OCI-LY1 (cell line): Measurements from ENCODE around the gene IRF4.

Experiments
- EZH2 ChIP-seq: fragments of 200-600 bp; sonication (generic), shearing (Covaris generic); IDR thresholded peaks from 2 replicates; pipeline ENCODE4 v1.8.0; 2017; ENCODE audit warnings: borderline replicate concordance, mixed run types, mild to moderate bottlenecking, antibody characterized with exemption, low read length, moderate library complexity, mixed read lengths
- TF ChIP-seq, protein P1 (sequence below): fragments of 200-600 bp; sonication (generic), shearing (Covaris generic); IDR thresholded peaks from 2 replicates; pipeline ENCODE4 v1.5.1; 2017; ENCODE audit warnings: mild to moderate bottlenecking, antibody characterized with exemption, low read length, moderate library complexity, mixed read lengths

DNA sequence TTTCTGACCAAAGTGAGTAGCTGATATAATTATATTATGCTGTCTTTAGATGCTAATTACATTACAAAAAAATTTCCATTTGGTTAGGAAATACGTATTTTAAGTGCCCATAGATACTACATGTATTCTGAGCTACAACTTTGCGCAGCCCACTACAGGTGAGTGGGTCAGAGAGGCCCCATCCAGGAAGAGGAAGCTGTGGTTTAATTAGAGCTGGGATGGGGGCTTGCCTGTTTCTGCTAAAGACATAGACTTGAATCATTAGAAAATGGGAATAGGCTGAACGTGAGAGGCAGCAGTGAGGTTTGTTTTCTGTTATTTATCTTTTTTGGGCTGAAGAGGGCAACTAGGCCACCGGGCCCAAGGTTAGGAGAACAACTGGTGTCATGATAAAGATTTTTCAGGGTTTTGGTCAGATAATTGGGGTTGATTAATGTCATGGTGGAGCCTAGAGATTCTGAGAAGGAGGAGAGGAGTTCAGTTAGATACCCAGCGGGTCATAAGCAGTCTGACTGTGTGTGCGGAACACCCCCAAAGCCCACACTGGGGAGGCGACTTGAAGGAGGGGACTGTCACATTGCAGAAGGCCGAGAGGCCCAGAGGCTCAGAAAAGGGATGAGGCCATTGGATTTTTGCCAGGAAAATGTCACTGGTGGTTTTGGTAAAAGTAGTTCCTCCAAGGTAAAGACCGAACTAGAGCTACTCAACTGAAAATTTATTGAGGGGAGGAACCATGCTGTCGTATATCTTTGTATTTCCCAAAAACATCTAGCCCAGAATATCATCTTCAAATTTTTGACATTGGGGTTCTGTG lies 14.5 kb upstream of the IRF4 start:
- TF ChIP-seq, protein P1, sequence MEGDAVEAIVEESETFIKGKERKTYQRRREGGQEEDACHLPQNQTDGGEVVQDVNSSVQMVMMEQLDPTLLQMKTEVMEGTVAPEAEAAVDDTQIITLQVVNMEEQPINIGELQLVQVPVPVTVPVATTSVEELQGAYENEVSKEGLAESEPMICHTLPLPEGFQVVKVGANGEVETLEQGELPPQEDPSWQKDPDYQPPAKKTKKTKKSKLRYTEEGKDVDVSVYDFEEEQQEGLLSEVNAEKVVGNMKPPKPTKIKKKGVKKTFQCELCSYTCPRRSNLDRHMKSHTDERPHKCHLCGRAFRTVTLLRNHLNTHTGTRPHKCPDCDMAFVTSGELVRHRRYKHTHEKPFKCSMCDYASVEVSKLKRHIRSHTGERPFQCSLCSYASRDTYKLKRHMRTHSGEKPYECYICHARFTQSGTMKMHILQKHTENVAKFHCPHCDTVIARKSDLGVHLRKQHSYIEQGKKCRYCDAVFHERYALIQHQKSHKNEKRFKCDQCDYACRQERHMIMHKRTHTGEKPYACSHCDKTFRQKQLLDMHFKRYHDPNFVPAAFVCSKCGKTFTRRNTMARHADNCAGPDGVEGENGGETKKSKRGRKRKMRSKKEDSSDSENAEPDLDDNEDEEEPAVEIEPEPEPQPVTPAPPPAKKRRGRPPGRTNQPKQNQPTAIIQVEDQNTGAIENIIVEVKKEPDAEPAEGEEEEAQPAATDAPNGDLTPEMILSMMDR: no peak
- TF ChIP-seq EZH2: no peak
